ENCODE results near the gene TMEM35B.

- TF ChIP-seq CTCF (IDR thresholded peaks at IDR 0.05; ENCODE audit: insufficient read depth, low read depth, low read length) (no peak), EZH2 (IDR thresholded peaks at IDR 0.05; ENCODE audit: insufficient read depth, low read length) (no peak)
These were observed 1.9 kb upstream of the TMEM35B start for GRCh38 chr1:34987018-34987417.

Measured in astrocyte (in vitro differentiated cells and primary cell).